DLD1 (cell line): ENCODE results near the gene SERINC5.

Experiments used
- in situ Hi-C: cut with HindIII; loops from 2 replicates; pipeline ENCODE4 v1.10.0; 2017; ENCODE audit warnings: low sequenced_read_pairs

The SERINC5 gene

GRCh38 chr5:80255431-80255810 is 427 bp downstream of the SERINC5 start:
- in situ Hi-C loops = no loop called here

- in situ Hi-C loops = no loop called here
Observed at GRCh38 chr5:80254767-80255430, 949 bp downstream of the SERINC5 start.

GRCh38 chr5:80251636-80252035 is 4.2 kb downstream of the SERINC5 start:
- in situ Hi-C loops = no loop called here

- in situ Hi-C loops = no loop called here
Observed at GRCh38 chr5:80250801-80251200, 5.0 kb downstream of the SERINC5 start.

GRCh38 chr5:80249901-80250300 is 5.9 kb downstream of the SERINC5 start:
- in situ Hi-C loops = no loop called here

GRCh38 chr5:80248378-80248777 is 7.5 kb downstream of the SERINC5 start:
- in situ Hi-C loops = no loop called here

- in situ Hi-C loops = no loop called here
Observed at GRCh38 chr5:80246995-80247729, 8.7 kb downstream of the SERINC5 start.

- in situ Hi-C loops = no loop called here
Observed at GRCh38 chr5:80246001-80246758, 9.7 kb downstream of the SERINC5 start.

GRCh38 chr5:80243567-80243966 is 12.3 kb downstream of the SERINC5 start:
- in situ Hi-C loops = no loop called here

GRCh38 chr5:80242849-80243248 is 13.0 kb downstream of the SERINC5 start:
- in situ Hi-C loops = no loop called here

GRCh38 chr5:80240368-80240986 is 15.4 kb downstream of the SERINC5 start:
- in situ Hi-C loops = no loop called here

- in situ Hi-C loops = no loop called here
Observed at GRCh38 chr5:80239680-80240367, 16.0 kb downstream of the SERINC5 start.

GRCh38 chr5:80238778-80239679 is 16.8 kb downstream of the SERINC5 start:
- in situ Hi-C loops = no loop called here

- in situ Hi-C loops = no loop called here
Observed at GRCh38 chr5:80238097-80238496, 17.8 kb downstream of the SERINC5 start.

GRCh38 chr5:80237243-80237642 is 18.6 kb downstream of the SERINC5 start:
- in situ Hi-C loops = no loop called here

GRCh38 chr5:80234116-80234948 is 21.5 kb downstream of the SERINC5 start:
- in situ Hi-C loops = no loop called here

GRCh38 chr5:80231693-80232092 is 24.2 kb downstream of the SERINC5 start:
- in situ Hi-C loops = no loop called here

GRCh38 chr5:80231243-80231642 is 24.6 kb downstream of the SERINC5 start:
- in situ Hi-C loops = no loop called here
